ENCODE results near the gene SUSD4. TPM values are rescaled to one million over a fixed set of nuclear protein-coding genes. Genes with fewer than 3 reads are reported as not detected.

Gene SUSD4
- total and polyA plus RNA-seq, 2 of the 8 experiments (the other 6 are each of a cell fraction or from before 2014, with no cell fraction given) = 3.9 to 5.2 TPM

- DNase-seq (ENCODE audit: low read depth in 1 of 2, low spot score in 2 of 2) (no peak), FAIRE-seq (no peak)
- H2BK20ac ChIP-seq (ENCODE audit: low read length) = no peak overlapping the region
Observed at GRCh38 chr1:223180731-223181321, 183.2 kb downstream of the SUSD4 start.

More at GRCh38 chr1:223180731-223181321, 183.2 kb downstream of the SUSD4 start:
- no peak overlapping the region for H2AK5ac ChIP-seq (ENCODE audit: low read depth, low read length)
- ChIA-PET POLR2A (ENCODE audit: partially characterized antibody) (no interaction called here), CTCF (ENCODE audit: partially characterized antibody) (interaction anchor here (0.7 to 1.9 kb wide), 9 partner anchors 22 to 172 kb away, joined by 3 to 5 read pairs (median 3); no protein-coding TSS in a partner anchor)
- no peaks in the 10 kb centered on the region; a peak in 1 of 7 replicates for H3K27me3 ChIP-seq (replicated peaks in 1 of 4; ENCODE audit: control insufficient read depth in 3 of 4, extremely low read depth in 1 of 4, insufficient read depth in 3 of 4, low read length in 3 of 4)
- H3K79me1 ChIP-seq (ENCODE audit: low read depth, low read length) = no peaks in the 10 kb centered on the region
- H2AFZ ChIP-seq (ENCODE audit: low read length) = no peak overlapping the region
- H4K20me1 ChIP-seq (replicated peaks in 1 of 2; ENCODE audit: control insufficient read depth in 1 of 2, insufficient read depth in 2 of 2, low read length in 2 of 2) = no peaks in the 10 kb centered on the region
- no peak overlapping the region for H3K56ac ChIP-seq (replicated peaks; ENCODE audit: insufficient read length, low read depth, low read length)
- H3K36me3 ChIP-seq (ENCODE audit: control insufficient read depth in 2 of 4, insufficient read depth in 4 of 4, low read length in 3 of 4) = no peaks in the 10 kb centered on the region
- TF ChIP-seq TBP (IDR thresholded peaks at IDR 0.05; ENCODE audit: low read depth, low read length) (no peak), JUN (IDR thresholded peaks at IDR 0.05; ENCODE audit: low read depth, low read length) (no peak), BCL11A (IDR thresholded peaks at IDR 0.05; ENCODE audit: low read depth in 2 of 2, low read length in 2 of 2) (no peak), SRF (IDR thresholded peaks at IDR 0.05; ENCODE audit: low read depth, low read length) (no peak)
- no peak overlapping the region for H4K91ac ChIP-seq (replicated peaks; ENCODE audit: insufficient read length, low read length)
- no peak overlapping the region for H3K9ac ChIP-seq (replicated peaks in 1 of 4; ENCODE audit: extremely low read depth in 1 of 4, low read depth in 3 of 4, low read length in 3 of 4)
- H3K23ac ChIP-seq (ENCODE audit: insufficient read length) = no peak overlapping the region
- H3K4me1 ChIP-seq (replicated peaks in 1 of 4; ENCODE audit: control insufficient read depth in 3 of 4, insufficient read depth in 4 of 4, low read length in 3 of 4) = peaks cover 0 to 3% (median under 1%) of the 10 kb centered on the region in 4 experiments; a peak in 2 of 7 replicates
- H3K4me2 ChIP-seq (ENCODE audit: insufficient read depth in 1 of 2, low read depth in 2 of 2, low read length in 2 of 2) = no peak overlapping the region
- H3K14ac ChIP-seq (ENCODE audit: insufficient read length) = no peak overlapping the region
- H4K5ac ChIP-seq (ENCODE audit: insufficient read length, low read depth, low read length) = no peak overlapping the region
- H2BK5ac ChIP-seq (ENCODE audit: low read depth, low read length) = no peak overlapping the region
- no peak overlapping the region for H3K18ac ChIP-seq (ENCODE audit: extremely low read depth, low read length)
- no peak overlapping the region for H2BK12ac ChIP-seq (ENCODE audit: low read depth, low read length)
- 64% methylated on average over 5 of the region's 5 CpGs; no CpG with 5 or more reads in 1 of the 2 experiments for WGBS, 2 experiments (ENCODE audit: extremely low coverage in 1 of 2, insufficient coverage in 1 of 2, insufficient read length in 1 of 2, insufficient replicate concordance in 2 of 2, low coverage in 1 of 2, low lambda C conversion rate in 2 of 2, missing lambda C conversion rate in 1 of 2)
- no peaks in the 10 kb centered on the region for H3K79me2 ChIP-seq (ENCODE audit: control insufficient read depth in 1 of 2, insufficient read depth in 2 of 2, low read length in 2 of 2)
- no peak overlapping the region for H2BK15ac ChIP-seq (ENCODE audit: low read length)
- H3K23me2 ChIP-seq (ENCODE audit: low read depth, low read length) = no peaks in the 10 kb centered on the region
- no peak overlapping the region for H3K4me3 ChIP-seq (ENCODE audit: extremely low read depth in 1 of 4, insufficient read depth in 2 of 4, low read depth in 3 of 4, low read length in 4 of 4)
- H3K9me3 ChIP-seq (ENCODE audit: insufficient read depth in 2 of 2, low read depth in 1 of 2, low read length in 1 of 2) = no peaks in the 10 kb centered on the region
- no peak overlapping the region for H3K4ac ChIP-seq (replicated peaks; ENCODE audit: insufficient read length, low read depth, low read length)
- no peak overlapping the region for H4K8ac ChIP-seq (ENCODE audit: extremely low read depth, insufficient read depth, low read length)
- no peak overlapping the region for H3K27ac ChIP-seq (ENCODE audit: low read depth, low read length)
- no peak overlapping the region for H2BK120ac ChIP-seq (replicated peaks; ENCODE audit: low read depth, low read length)

All from H1 (cell line).